Umbilical cord (tissue), 2 donors: ENCODE measurements around the gene ATG2A. TPM values are rescaled to one million over a fixed set of nuclear protein-coding genes. Genes with fewer than 3 reads are reported as not detected.
A peak's percentile ranks its signal among the peaks of the same experiment; 100 is the strongest.
"Not testable (repeated sequence)": the region's sequence is repeated elsewhere in the genome, so short reads cannot be mapped to it uniquely, and the experiment has no call there.

Experiments used
- DNase-seq: peaks from one replicate; pipeline ENCODE4 v3.0.0-alpha.2; 2015; ENCODE audit warnings: low spot score
- total RNA-seq: library from RNA; depleted of rRNA; stranded (reverse); fragments of >200 nt; gene quantifications from one replicate; pipeline ENCODE4 v1.2.3, GENCODE V29; 2014; ENCODE audit warnings: low replicate concordance; ENCODE audit not compliant: insufficient read depth

Gene ATG2A
- total RNA-seq, 1 donor from 2014 or later, result 5.3 TPM

GRCh38 chr11:64854534-64855502, 62.2 kb downstream of the ATG2A start:
- peak; percentile 87 for DNase-seq

GRCh38 chr11:64854157-64854533, 62.9 kb downstream of the ATG2A start:
- DNase-seq, result no peak

DNA sequence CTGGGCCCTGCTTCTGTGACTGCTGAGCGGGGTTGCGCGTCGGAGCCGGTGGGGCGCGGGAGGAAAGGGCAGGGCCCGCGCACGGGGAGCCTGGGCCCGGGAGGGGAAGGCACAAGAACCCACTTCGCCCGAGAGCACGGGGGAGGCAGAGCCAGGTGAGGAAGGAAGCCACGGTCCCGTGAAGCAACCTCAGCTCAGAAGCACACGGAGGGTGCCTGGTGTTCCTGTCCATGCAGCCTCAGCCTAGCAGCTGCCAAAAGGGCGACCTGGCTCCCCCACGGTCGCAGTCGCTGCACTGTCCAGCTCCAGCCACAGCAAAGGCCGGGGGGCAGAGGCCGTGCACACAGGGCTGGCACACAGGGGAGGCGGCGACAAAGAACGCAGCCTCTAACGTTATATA, 63.3 kb downstream of the ATG2A start:
- no peak for DNase-seq

DNA sequence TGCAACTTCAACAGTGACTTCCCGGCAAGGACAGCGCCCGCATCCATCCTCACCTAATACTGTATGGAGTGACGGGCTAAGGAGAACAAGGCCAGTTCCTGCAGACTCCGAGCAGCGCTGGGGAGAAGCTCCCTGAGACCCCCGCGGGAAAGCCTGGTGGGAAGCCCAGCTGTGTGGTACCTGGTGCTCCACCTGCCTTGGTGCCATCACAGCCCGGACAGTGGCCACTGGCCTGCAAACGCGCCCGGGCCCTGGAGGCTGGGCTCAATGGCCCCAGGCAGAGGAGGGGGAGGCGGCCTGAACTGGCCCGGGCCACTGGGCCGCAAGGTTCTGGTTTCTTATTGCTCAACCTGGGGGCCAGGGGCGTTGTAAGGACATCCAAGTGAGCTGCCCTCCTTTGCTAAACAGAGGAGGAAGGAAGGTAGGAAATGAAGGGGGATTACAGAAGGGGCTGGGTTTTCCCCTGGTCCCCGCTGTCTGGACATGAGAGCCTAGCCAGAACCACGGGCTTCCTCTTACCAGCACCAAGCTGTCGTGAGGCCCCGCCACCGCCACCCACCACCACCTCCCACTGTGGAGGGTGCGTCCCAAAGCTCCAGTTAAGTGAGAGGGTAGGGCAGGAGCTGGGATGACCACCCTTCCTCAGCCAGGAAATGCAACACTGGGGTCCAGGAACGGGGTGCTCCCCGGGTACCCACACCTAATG, 64.1 kb downstream of the ATG2A start:
- no peak for DNase-seq

- no peak for DNase-seq
These were observed 65.1 kb downstream of the ATG2A start for GRCh38 chr11:64851831-64852351.

DNA sequence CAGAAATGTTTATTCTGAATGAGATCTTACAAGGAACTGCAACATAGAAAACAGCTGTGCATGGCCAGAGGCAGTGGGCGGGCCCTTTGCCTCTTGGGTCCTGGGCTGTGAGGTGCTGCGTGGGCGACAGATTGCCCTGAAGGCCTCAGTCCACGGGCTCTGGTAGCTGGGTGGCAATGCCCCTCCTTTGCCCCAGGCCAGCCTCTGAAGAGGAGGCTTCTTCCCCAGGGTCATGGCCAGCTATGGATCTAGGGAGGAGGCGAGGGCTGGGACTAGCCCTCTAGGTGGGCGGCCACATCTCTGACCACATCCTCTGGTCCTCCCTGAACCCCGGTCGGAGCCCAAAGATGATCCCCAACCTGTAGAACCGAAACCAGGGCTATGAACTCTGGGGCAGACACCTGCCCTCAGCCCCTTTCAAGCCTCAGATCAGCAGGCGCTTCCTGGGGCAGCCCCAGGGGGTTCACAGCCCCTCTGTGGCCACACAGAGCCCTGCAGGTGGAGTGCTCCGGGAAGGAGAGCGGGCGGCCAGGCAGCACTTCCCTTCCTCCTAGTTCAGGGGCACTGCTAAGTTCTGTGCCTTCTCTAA, 65.9 kb downstream of the ATG2A start:
- DNase-seq, result no peak

DNA sequence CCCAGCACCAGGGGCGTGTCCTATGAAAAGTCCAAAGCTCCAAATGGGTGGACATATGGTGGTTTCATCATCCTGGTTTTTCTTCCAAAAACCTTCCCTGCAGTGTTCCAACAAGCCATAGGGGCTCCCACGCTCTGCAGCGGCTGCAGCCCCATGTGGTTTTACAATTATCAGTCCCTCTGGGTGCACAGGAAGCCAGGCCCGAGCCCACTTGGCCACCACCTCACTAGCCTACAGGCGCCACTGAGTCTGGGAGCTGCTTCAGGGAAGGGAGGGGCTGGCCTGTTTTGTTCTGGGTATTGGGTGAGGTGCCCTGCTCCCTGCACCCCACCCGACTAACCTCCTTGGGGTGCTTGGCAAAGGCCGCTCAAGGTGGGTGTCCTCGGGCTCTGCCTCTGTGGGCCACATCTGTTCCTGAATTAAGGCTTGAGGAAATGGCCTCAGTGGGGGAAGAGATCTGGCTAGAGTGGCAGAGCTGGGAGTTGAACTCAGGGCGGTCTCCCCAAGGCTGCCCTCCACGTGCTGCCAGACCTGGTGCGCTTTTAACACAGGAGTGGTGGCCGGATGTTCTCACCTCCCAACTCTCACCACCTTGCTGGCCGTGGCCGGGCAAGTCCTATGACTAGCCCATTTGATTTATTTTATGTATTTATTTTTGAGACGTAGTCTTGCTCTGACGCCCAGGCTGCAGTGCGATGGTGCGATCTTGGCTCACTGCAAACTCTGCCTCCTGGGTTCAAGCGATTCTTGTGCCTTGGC, 67.2 kb downstream of the ATG2A start:
- no peak for DNase-seq

DNA sequence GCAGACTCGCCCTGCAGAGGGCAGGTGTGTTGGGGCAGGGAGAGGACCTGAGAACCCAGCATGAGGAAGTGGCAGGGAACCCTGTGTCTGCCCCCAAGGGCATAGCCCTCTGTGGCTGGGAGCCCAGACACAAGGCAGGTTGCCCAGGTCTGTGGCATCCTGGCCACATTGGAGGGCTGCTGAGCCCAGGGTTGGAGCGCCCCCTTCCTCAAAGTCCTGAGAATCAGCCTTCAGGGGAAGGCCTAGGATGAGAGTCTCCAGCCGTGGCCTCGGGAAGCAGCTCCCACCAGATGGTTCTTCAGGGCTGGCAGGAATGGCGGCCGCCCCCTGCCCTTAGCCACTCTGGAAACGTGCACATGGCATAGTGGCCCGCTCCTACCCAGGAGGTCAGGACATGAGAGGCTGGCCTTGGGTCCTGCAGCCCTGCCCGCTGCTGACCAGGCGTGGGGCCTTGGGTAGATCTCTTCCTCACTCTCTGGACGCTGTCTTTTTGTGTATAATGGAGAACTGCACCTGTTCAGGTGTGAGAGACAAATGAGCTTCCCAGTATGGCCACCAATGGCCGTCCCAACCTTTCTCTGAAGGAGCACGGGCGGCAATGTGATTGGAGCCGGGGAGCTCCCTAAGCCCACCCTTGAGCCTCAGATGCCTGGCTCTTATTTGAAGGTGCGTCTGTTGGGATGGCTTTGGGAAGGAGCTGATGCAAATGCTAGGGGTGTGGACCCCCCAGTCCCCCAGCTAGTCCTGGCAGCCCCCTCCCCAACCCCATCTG, 68.0 kb downstream of the ATG2A start:
- no peak for DNase-seq

DNA sequence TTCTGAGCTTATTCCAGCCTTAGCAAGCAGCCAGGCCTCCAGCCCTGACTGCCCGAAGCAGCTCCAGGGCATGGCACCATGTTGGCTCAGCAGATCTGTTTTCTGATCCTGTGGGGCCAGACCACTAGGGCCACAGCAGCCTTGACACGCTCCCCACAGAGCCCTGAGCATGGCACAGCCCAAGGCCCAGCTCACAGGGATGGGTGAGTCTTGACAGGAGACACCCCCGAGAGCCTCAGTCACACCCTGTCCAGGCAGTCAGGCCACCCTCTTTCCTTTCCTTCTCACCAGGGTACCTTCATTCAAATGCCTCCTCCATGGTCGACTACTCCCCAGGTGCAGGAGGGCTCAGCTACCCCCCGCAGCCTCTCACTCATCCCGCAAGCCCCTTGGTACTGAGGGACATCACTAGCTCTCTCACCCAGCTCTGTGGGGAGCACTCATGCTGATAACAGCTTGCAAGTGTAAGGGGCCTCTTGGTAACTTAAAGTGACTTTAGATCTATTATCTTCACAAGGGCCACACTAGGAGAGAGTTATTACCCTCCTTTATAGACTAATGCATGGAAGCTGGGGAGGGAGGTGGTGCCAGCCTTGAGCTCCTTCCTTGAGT, 68.7 kb downstream of the ATG2A start:
- DNase-seq, result no peak

DNA sequence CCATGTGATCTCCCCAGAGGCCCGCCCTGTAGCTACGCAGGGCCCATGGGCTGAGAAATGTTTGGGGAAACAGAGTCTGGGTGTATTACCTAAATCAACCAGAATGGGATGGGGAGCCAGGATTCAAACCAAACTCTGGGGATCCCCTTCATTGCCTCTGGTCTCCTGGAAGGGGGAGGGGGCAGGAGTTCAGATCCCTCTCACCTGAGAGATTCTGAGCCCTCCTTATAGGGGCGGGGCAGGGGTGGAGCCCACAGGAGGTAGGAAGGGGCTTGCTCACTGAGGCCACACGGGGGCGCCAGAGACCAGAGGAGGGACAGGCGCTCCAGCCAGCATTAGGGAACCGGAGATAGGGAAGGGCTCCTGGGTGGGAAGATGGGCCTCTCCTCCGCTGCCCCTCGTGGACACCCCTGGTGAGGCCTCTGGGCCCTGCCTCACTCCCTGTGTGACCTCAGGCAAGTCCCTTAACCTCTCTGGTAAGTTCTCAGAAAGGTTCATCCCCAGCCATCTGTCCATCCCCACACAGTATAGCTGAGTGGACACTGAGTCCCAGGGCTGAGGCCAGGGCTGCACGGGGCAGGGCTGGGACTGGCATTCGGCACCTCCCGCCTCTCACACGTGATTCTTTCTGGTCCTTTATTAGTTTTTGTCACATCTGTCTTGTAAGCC, 69.9 kb downstream of the ATG2A start:
- peak; percentile 96 for DNase-seq

- not testable (repeated sequence) for DNase-seq
These were observed 71.3 kb downstream of the ATG2A start for GRCh38 chr11:64845776-64846129.

DNA sequence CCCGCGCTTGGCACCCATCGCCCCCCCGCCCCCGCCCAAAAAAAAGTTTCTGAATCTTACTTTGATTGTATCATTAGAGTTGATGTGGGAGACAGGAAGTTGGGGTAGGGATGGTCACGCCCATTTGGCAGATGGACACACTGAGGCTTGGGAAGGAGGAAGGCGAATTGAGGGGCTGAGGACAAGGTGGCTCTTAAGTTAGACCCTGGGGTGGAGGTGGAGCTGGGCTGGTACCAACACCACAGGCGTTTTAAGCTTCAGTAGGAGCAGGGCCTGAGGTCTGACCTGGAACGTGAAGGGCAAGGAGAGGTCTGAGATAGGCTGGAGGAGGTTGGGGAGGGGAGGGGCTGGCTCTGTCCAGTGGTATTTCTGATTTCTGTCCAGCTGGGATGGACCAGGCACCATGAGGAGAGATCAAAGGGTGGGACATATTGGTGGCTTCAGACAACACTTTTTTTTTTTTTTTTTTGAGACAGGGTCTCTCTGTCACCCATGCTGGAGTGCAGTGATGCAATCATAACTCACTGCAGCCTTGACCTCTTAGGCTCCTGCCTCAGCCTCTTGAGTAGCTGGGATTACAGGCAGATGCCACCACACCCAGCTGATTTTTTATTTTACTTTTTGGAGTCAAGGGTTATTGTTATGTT, 71.8 kb downstream of the ATG2A start:
- peak; percentile 23 for DNase-seq

Other genes starting within 250 kb of the ATG2A start
- 43.6 TPM for gene NRXN2, start 194.0 kb downstream of the ATG2A start, total RNA-seq
- gene RASGRP2, start 173.1 kb downstream of the ATG2A start, total RNA-seq, result 15.9 TPM
- gene PYGM, start 157.2 kb downstream of the ATG2A start, total RNA-seq, result 14.7 TPM
- 120 TPM for gene SF1, start 138.7 kb downstream of the ATG2A start, total RNA-seq
- gene MAP4K2, start 114.0 kb downstream of the ATG2A start, total RNA-seq, result 2.6 TPM
- gene MEN1, start 106.7 kb downstream of the ATG2A start, total RNA-seq, result 4.3 TPM
- 0.96 TPM for gene CDC42BPG, start 72.6 kb downstream of the ATG2A start, total RNA-seq
- 56.8 TPM for gene EHD1, start 38.6 kb downstream of the ATG2A start, total RNA-seq
- gene PPP2R5B, start 7.5 kb upstream of the ATG2A start, total RNA-seq, result 3.6 TPM
- not detected for gene GPHA2, start 18.7 kb upstream of the ATG2A start, total RNA-seq
- gene MAJIN, start 54.9 kb upstream of the ATG2A start, total RNA-seq, result not detected
- gene BATF2, start 79.8 kb upstream of the ATG2A start, total RNA-seq, result not detected
- 60.2 TPM for gene ARL2, start 97.0 kb upstream of the ATG2A start, total RNA-seq
- gene SNX15, start 110.2 kb upstream of the ATG2A start, total RNA-seq, result 19.0 TPM
- 11.8 TPM for gene SAC3D1, start 124.0 kb upstream of the ATG2A start, total RNA-seq
- gene NAALADL1, start 141.3 kb upstream of the ATG2A start, total RNA-seq, result 4.1 TPM
- gene CDCA5, start 166.8 kb upstream of the ATG2A start, total RNA-seq, result 3.1 TPM
- 28.6 TPM for gene ZFPL1, start 167.0 kb upstream of the ATG2A start, total RNA-seq
- gene VPS51, start 179.0 kb upstream of the ATG2A start, total RNA-seq, result 117 TPM
- gene TM7SF2, start 194.7 kb upstream of the ATG2A start, total RNA-seq, result 15.2 TPM
- gene ZNHIT2, start 200.5 kb upstream of the ATG2A start, total RNA-seq, result 5.8 TPM
- gene FAU, start 204.9 kb upstream of the ATG2A start, total RNA-seq, result 267 TPM
- gene MRPL49, start 205.1 kb upstream of the ATG2A start, total RNA-seq, result 19.5 TPM
- 13.0 TPM for gene SYVN1, start 217.3 kb upstream of the ATG2A start, total RNA-seq